NCI-H1694 (cell line): ENCODE measurements around the gene CMTM8.
"Not testable (repeated sequence)": the region's sequence is repeated elsewhere in the genome, so short reads cannot be mapped to it uniquely, and the experiment has no call there.

Source experiments
- DNase-seq: peaks from one replicate; lab custom pipeline; 2025; lab: John Stamatoyannopoulos, UW

CMTM8 gene

DNA sequence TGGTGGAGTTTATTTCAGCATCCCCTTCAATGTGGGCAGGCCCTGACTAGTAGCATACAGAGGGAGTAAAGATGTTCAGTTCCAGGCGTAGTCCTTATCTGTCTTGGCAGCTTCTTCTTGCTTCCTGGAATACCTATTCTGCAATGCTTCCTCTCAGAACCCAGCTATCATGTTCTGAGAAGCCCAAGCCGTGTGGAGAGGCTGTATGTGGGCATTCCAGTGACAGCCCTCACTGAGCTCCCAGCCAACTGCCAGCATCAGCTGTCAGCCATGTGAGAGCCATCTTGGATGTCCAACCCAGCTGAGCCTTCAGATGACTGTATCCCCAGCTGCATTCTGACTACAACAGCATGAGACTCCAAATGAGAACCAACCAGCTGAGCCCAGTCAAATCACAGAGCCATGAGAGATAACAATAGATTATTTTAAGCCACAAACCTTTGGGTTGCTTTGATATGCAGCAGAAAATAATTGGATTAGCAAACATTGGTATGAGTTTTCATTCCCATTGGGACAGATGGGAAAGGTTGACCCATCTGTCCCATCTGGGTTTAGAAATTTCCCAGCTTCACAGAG is 144.7 kb downstream of the CMTM8 start:
- no peak for DNase-seq

DNA sequence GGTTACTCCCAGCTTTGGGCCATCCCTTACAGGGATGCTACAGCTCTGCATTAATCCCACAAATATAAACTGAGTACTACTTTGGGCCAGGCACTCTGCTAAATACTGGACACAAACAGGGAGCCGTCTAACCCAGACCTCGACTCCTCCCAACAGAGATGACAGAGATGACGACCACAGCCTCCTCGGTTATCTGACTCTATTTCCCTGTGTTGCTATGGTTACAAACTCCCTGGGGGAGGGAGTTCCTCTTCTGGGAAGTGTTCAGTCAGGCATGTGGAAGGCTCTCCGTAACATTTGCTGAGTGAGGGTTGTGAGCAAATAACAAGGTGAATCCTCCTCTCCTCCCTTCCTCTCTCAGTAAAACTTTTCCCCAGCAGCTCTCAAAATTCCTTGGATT is 146.5 kb downstream of the CMTM8 start:
- DNase-seq = no peak

DNA sequence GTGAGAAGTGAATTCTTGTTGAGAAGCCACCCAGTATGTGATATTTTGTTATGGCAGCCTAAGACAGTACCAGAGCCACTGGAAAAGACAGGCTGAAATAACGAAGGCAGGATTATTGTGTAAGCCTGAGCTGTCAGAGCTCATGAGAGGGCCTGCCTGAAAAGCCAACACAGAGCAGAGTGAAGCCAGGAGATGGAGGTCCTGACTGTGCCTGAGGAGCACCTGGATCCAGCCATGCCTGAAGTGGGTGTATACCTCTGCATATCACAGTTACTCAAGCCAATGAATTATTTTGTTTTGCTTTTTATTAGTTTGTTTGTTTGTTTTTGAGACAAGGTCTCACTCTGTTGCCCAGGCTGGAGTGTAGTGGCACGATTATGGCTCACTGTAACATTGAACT is 149.0 kb downstream of the CMTM8 start:
- DNase-seq = no peak

DNA sequence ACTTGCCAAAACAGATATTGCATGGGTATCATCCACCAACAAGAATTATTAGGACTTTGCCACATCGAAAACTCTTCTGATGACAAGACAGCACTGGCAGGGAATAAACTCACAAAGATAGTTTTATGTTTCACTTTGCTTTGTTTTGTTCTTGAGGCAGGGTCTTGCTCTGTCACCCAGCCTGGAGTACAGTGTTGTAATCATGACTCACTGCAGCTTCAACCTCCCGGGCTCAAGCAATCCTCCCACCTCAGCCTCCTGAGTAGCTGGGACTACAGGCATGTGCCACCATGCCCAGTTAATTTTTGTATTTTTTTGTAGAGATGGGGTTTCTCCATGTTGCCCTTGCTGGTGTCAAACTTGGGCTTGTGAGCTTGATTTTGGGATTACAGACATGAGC is 151.1 kb downstream of the CMTM8 start:
- DNase-seq = not testable (repeated sequence)

DNA sequence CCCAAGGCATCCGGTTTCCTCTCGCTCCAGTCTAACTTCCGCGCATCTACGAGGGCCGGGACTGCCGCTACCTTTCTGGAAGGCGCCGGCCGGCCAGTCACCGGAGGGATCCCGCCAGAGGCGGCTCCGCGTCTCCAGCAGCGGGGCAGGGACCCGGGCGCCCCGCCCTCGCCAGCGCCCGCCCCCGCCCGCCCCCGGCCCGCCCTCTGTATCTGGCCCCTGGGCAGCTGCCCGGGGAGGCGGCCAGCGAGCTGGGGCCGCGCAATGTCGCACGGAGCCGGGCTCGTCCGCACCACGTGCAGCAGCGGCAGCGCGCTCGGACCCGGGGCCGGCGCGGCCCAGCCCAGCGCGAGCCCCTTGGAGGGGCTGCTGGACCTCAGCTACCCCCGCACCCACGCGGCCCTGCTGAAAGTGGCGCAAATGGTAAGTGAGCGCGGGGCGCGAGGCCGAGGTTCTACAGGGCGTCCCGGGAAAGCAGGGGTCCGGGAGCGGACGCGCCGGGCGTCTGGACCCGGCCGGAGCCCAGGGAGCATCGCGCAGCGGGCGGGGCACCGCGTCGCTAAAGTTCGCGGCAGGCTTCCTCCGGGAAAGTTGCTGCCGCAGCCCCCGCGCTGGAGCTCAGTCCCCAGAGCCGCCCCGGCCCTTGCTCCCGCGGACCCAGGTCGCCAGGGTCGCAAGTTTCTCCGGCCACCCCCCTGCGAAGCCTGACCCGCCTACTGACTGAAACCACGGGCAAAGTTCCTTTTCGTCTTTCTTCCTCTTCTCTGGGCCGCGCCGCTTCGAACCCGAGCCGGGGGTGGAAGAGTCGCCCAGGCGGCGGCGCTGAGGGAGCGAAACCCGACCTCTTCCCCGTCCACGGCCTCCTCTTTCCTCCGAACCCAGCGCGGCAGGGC is 153.4 kb downstream of the CMTM8 start, which contains the start of gene CMTM7:
Gene CMTM7, plus strand, starts transcription at position 211 of the 893 bp plus-strand sequence. Its CDS starts 54 bp downstream, at position 265.
- DNase-seq = no peak

DNA sequence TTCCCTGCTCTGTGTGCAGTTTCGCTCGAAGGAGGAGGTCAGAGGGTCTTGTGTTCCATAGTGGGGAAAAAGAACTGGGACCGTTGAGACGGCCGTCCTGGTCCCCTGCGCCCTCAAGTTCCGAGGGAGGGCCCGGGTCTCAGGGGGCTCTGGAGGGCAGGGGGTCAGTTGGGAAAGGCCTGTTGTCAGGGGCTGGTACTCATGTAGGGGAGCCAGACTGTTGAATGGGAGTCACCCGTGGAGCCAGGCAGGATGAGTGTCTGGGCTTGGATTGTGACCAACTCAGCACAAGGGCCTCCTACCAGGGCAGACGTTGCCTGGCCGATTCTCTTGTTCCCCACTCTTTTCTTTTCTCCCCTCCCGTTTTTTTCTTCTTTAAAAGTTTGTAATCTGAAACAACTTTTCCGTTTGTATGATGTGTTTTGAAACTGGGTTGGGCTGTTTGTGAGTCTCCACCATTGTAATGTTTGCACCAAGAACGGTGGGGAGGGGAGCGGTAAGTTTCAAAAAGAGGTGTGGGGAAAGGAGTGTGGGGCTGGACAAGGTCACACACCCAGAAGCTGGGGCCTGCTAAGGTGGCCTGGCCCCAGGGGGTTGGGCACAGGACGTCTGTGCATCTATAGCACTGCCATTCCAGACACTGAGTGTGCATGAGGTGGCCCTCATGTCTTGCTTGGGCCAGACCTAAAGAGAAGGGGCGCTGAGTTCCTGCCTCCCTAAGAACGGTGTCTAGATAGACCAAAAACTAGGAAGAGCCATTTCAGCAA is 154.2 kb downstream of the CMTM8 start:
- no peak for DNase-seq

DNA sequence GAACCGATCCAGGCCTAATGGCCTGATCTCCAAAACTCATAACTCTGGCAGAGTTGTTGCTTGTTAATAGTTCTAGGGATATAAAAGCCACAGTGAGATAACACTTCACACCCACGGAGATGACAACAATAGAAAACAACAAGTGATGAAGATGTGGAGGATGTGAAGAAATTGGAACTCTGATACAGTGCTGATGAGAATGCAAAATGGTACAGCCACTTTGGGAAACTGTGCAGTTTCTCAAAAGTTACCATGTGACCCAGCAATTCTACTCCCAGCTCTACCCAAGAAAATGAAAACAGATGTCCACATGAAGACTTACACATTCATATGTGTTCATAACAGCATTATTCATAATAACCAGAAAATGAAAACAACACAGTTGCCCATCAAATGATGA is 157.0 kb downstream of the CMTM8 start:
- DNase-seq = no peak

DNA sequence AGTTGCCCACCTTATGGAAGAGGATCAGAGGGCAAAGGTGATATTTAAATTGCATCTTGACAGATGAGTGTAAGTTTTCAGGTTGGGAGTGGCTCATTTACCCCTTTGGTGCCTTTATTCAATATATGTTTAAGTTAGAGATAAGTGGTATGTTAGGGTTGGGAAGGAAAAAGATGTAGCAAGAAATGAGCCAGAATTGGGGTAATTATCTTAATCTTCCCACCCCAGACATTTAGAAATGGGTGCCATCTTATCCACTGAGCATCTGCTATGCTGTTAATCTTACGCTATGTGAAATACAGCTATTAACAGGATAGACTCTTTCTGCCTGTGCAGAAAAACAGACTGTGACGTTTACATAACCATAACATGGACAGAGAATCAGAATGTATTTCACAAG is 159.5 kb downstream of the CMTM8 start:
- no peak for DNase-seq

DNA sequence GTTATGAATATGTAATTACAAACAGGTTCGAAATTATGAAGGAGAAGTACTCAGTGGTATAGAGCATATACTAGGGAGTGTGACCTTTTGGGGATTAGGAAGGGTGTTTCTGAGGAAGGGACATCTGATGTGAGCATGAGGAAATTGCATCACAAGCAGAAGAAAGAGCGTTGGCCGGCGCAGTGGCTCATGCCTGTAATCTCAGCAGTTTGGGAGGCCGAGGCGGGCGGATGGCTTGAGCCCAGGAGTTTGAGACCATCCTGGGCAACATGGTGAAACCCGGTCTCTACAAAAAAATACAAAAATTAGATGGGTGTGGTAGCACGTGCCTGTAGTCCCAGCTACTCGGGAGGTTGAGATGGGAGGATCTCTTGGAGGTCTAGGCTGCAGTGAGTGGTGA is 160.1 kb downstream of the CMTM8 start:
- DNase-seq = no peak

DNA sequence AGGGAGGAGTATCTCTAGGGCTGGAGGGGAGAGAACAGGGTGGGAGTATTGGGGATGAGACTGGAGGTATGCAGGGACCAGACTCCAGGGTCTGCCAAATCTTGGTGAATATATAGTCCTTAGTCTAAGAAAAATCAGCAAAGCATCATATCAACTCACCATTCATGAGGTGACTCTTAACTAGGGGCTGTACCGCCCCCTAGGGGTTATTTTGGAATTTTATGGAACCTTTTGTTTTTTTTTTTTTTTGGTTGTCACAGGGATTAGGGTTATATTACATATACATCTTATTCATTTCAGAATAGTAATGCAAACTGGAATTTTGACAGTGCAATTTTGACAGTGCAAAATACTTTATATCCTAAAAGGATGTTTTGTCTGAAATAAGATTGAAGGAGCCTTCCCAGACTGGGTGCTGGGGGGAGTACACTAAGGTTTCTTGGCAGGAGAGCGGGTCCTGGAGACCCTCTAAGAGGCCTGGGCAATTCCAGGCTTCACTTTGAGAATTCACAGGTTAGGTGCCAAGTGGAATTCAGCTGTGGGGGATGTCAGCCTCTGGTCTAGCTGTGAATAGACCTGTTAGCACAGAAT is 160.6 kb downstream of the CMTM8 start:
- DNase-seq = peak; percentile 59

DNA sequence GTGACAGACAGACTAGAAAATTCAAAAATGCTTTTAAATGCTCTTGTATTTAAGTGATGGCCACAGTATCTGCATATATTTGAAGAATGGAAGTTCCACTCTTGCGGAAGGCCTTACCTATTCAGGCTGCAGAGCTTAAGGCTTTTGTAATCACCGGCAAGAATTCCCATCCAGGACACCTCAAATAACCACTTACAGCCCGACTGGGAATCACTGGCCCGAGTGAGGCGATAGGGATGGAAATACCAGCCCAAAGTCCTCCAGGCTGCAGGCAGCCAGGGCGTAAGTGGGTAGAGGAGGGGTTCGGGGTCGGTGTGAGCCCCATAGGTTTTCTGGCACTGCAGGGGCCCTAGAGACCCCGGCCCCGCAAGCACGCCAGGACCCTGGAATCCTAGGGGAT is 162.6 kb downstream of the CMTM8 start:
- no peak for DNase-seq

DNA sequence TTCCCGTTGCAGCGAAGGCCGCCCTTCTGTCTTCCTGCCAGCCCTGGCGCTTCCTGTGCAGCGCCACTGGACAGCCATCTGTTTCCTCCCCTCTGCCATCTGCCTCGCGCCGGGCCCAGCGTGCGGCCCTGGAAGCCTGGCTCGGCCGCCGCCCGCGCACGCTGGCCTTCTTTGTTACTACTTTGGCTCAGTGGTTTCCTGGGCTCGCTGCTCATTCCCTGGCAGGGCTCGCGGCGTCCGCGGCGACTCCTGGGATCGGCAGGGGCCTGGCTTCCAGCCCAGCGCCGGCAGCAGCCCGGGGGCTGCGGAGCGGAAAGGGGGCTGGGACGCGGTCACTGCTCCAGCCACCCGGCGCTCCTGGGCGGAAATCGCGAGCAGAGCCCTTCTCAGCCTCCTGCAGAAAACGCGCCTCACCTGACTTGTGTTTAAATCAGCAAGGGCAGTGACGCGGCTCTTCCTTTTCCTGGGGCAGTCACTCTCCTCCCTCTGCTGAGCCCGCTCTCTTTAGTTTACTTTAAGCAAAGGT is 163.1 kb downstream of the CMTM8 start:
- DNase-seq = no peak

DNA sequence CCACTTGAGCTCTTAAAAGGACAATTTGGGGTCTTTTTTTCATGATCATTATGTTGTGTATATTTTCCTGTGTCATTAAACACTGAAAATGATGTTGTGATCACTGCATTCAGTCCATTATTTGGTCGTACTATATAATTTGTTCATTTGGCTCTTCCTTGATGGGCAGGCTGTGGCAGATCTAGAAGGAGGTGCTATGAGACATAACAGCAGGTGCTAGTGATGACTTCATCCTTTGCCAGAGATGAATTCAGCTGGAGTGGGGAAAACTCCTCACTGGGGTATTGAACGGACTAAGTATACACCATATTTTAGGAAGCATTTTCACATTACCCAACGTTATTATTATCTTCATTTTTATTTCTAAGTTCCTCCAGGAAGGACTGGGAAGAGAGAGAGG is 165.2 kb downstream of the CMTM8 start:
- DNase-seq = peak; percentile 32

DNA sequence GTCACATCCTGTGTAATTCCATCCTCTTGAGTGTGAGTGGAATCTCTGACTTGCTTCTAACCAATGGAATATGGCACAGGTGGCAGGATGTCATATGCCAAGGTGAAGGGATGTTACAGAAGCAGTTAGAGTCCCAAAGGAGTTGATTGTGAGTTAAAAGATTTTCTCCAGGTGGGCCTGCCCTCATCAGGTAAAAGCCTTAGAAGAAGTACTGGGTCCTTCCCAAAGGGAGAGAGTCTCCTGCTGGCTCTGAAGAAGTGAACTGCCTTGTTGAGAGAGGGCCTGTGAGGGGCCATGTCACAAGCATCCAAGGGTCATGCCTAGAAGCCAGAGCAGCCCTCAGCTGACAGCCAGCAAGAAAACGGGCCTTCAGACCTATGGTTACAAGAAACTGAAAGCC is 166.2 kb downstream of the CMTM8 start:
- no peak for DNase-seq

DNA sequence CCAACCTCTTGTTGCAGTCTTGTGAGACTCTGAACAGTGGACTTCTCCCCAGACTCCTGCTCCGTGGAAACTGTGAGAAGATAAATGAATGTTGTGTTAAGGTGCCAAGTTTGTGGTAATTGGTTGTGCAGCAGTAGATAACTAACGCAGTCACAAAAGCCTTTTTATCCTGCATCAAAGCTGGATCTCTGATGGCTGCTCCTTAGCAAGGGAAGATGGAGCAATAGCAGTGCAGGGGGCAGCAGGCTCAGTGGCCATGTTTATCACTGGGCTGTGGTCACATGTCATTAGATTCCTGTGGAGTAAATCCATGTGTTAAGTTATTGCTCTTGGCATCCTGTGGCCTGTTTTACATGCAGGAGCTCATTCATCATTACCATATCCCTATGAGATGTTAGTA is 166.7 kb downstream of the CMTM8 start:
- no peak for DNase-seq

DNA sequence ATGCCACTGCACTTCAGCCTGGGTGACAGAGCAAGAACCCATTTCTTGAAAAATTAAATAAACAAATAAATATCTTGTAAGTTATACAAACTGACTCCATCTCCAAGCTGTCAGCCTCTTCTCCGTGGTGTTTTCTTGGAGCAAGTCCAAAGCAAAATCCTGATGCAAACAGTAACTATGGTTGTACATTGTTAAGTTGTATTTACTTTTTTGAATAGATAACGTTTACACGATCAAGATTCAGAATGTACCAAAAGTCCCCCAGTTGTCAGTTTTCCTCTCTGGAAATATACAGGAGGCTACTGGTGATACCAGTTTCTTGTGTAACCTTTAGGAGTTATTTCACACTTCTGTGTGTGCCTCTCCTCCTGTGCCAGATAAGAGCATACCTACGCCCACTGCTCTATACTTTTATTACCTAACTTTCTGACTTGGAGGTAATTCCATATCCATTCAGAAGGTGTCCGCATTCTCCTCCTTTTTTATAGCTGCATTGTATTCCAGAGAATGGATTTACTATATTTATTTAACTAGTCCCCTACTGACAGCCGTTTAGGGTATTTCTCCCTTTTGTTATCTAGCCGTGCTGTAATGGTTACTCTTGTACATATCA is 167.3 kb downstream of the CMTM8 start:
- no peak for DNase-seq

DNA sequence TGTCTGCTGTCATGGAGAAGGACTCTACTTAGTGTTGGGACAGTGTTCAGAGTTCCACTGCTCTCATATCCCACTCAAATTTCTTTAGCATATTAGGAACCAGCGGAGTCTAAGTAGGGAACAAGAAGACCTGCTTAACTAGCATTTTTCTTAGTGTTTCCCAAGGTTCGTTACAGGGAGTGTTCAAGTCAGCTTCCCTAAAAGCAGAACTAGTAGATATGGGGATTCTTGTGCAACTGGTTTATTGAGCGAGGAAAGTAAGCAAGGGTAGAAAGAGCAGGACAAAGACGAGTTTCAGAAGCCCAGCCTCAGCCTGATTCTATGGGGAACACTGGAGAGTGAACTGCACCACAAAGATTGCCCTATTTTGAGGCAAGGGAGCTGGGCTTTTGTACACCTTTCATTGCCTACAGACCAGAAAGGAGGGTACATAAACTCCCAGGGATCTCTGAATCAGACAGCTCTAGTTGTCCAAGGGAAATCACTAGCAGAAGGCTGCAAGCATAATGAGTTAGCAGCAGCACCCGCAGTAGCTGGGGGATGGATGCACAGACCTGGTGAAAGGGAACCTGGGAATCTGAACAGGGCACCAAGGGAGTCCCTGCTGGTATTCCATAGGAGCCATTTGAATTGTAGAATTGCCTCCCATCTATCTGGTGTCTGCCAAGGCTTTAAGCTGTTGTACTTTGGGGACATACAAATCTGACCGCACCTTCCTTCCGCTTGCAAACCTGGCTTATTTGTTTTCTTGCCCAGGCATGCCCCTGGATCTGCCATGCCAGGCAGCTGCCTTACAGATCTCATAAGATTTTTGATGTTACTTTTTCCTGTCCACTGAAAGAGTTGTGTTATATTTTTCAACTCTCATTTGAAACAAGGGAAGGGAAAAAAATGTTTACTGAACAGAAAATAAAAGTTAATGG is 168.3 kb downstream of the CMTM8 start:
- no peak for DNase-seq

DNA sequence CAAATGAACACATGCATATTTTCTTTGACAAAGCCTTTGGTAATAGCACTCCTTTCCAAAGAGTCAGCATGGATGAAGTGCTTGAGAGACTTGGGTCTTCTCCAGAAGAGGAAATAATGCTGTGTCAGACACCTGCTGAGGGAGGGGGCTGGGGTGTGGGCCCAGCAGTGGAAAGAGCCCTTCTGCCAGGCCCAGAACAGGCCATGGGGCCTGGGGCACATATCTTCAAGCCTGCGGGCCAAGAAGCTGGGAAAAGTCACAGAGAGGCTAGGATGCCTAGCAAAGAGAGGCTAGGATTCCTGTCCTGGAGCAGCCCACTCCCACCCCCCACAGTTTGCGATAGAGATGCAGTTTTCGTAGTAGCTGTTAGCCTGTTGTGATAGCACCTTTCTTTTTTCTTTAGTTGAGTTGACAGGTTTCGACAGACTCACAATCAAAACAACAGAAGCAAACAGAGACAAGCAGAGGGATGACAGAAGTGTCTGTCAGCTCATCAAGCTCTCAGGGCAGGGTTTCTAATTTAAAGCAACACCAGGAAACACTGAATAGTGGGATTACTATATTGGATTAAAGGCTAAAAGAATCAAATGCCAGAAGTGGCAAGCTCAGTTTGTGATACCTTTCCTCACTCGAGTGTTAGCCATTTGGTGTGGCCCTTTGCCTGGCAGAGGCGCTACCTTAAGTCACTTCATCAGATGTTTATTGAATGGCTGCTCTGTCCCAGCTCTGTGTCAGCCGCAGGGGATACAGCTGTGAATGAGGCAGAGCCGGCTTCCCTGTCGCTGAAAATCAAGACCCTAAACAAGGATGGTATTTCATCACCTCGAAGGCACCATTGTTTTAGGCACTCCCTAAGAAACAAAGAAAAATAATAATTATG is 172.1 kb downstream of the CMTM8 start:
- no peak for DNase-seq

DNA sequence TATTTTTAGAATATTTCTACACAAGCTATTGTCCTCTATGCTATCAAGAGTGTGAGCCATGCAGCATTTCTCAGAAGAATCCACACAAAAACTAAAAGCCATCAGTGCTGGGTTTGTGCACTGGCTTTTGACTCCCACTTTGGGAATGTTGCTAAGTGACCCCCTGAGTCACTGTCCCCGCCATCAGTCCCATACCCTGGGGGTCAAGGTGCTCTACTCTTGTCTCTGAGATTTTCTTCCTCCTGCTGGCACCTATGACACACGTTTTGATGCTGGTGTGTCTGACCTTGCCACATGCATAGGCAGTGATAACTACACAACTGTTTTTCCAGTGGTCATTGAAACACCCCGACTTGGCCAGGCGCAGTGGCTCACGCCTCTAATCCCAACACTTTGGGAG is 173.0 kb downstream of the CMTM8 start:
- DNase-seq = no peak

DNA sequence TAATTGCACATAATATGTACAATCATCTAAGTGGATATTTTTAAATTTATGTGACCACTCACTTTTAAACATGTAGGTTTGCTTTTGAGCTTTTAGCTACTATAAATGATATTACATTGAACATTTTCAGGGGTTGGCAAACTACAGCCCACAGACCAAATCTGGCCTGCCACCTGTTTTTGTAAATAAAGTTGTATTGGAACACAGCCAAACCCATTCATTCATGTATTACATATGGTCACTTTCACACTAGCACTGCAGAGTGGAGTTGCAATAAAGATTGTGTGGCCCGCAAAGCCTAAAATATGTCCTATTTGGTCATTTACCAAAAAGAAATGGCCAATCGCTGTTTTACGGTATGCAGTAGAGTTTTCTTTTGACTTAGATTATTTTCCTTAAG is 174.4 kb downstream of the CMTM8 start:
- no peak for DNase-seq
